GM18498 (cell line): ENCODE results near the gene CYTH2.
"Not testable (repeated sequence)": the region's sequence is repeated elsewhere in the genome, so short reads cannot be mapped to it uniquely, and the experiment has no call there.

ENCODE experiments used
- ATAC-seq: cut with Tn5 transposase; IDR thresholded peaks from one replicate; pipeline ENCODE4 v1.9.1; 2021; ENCODE audit warnings: mild to moderate bottlenecking, moderate library complexity; ENCODE audit not compliant: unreplicated experiment

The CYTH2 gene

DNA sequence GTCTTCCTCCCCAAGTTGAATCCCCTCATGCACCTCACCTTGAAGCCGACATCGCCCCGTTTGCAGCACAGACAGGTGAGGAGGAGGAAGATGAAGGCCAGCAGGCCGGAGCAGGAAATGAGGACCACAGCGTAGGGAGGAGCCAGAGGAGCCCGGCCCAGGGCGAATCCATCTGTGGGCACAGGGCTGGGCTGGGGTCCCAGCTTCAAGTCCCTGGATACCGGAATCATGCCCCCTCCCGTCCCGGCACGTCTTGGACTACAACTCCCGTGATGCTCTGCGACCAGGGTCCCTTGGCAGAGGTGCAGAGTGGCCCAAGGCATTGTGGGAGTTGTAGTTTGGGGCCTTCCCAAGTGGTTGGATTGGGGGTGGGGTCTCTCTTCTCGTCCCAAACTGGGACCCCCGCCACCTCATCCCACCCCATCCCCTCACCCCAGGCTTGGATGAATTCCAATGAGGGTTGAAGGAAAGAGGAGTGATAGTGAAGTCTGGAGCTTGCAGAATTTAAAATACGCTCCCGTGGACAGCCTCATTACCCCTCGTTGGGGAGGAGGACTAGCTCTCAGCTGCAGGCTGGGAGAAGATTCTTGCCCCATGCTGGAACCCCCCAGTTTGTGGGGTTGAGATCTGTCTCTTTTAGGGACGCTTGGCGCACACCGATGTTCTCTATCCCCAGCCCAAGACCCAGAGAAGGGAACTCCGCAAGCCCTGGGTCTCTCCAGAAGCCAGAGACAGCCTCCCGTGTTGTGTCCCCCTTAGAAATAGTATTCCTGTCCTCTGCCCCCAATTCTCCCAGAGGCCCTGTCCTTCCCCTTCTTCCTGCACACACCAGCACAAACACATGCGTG, 41.5 kb downstream of the CYTH2 start:
- ATAC-seq = no peak

DNA sequence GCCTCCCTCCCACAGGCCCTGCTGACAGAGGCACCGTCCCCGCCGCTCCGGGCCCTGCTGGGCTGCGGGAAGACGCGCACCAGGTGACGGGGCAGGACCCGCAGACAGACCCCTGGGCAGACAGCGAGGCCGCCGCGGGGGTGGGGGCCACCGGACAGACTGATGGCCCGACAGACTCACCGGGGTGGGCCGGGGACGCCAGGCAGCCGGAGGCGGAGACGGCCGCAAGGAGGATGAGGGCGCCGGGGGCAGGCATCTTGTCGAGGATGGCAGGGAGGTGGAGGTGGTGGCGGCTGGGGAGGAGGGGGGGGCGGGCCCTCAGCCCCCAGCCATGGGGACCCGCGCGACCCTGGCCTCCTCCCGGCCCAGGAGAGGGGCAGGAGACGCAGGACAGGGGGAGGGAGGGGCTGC, 42.2 kb downstream of the CYTH2 start:
- no peak for ATAC-seq

DNA sequence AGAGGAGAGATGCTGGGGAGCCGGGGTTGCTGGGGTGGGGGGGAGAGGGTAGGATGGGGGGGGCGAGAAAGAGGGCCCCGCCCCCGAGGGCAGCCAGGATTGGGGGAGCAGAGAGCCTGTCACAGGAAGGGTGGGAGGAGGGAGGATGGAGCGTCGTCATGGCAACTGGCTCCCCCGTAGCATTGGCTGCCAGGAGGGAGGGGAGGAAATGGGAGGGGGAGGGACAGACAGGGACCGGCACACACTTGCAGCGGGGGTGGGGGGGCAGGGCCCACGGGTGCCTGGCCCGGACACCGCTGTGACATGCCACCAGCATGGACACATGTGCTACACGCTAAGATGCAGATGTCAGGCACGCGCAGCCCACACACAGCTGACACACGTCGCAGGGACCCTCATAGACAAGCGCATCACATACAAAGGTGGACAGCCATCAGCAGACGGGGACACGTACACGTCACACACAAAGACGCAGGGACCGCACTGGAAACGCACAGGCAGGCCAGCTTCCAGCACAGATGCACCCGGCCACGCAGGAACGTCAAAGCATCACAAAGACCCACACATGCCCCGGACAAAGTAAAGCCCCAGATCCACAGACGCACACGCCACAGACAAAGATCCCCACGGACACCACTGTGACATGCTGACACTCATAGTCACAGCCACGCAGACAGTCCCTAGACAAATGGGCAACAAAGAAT, 42.8 kb downstream of the CYTH2 start, which contains the start of gene LMTK3:
Gene LMTK3 (minus strand): TSS at position 36 of the 704 bp plus-strand sequence. CDS start 259 bp downstream, outside the sequence.
- no peak for ATAC-seq

DNA sequence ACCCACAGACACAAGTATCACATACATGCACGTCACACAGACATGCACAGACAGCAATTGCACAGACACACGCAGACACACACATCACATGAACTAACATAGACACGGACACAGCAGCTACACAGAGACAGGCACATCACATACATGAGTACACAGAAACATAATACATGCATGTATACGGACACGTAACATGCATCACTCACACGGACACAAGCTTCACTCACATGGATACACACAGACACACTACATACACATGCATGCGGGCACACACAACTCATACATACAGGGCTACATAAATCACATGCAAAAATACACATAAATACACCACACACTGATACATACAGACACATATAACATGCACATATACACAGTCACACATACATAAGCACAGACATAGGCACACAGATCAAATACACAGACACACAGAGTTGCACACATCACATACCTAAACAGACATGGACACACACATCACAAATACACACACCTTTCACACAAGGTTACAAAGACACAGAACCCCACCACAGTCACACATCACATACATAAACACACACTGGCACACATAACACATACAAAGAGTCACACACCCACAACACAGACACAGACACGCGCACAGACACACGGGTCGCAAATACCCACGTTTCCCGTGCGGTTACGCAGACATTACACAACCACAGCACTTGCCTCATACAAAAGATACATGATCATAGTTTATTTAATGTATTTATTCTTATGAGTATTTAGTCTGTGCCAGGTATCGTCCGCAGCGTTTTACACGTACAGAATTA, 43.5 kb downstream of the CYTH2 start:
- no peak for ATAC-seq

DNA sequence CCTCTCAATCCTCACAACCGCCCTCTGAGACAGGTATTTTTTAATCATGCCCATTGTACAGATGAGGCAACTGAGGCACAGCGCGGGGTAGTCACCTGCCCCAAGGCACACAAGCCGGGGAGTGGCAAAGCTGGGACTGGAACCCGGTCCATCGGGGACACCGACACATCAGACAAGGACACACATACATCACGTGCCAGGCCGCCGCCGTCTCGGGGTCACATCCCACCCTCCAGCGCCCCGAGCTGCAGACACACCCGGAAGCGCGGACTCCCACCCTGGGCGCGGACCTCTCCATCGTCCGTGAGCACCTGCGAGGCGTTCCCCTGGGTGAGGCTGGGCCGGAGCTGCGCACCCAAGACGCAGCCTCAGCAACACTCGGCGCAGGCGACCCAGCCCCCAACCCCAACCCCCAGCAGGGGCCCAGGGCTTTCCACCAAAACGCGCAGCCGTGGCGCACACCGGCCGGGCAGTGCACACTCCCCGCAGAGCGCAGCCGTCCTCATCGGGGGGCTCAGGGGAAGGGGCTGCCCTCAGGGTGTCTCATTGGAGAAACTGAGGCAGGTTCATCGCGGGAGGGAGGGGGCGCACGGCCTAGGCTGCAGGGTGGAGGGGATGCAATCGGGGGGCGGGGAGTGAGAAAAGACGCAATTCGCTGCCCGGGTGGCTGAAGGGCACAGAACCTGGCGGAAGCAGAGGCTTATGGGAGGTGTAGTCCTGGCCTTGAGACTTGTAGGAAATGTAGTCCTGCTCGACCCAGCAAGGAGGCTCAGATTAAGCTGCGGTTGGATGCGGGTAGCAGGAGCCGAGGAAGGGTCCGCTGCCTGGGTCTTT, 44.3 kb downstream of the CYTH2 start:
- peak; percentile 68 for ATAC-seq

DNA sequence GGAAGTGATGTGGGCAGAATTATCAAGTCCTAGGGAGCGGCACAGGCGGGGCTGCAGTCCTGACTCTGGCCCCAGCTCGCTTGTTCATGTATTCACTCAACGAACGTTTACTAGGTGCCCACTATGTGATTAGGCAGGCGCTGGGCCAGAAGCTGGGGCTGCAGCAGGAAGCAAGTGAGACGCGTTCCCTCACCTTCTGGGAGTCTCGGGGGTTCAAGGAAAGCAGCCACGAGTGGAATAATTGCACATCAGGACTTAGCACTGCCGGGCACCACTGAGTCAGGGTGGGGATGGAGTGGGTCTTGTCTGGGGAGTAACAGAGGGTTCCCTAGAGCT, 44.9 kb downstream of the CYTH2 start:
- no peak for ATAC-seq

DNA sequence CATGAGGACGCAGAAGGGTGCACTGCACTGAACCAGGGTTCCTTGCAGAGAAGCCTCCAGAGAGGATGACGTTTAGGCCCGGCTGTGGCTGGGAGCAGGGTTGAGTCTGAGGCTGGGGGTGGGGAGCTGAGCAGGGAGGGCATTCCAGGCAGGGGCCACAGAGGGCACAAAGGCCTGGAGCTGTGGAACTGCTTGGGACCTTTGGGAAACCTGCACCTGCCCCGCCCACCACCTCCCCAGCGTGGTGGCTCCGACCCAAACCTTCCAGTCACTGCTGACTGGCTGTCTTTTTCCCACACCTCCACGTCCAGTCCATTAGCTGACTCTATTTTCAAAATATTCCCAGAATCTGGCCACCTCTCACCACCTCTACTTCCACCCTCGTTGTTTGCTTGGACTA, 47.4 kb downstream of the CYTH2 start:
- no peak for ATAC-seq

DNA sequence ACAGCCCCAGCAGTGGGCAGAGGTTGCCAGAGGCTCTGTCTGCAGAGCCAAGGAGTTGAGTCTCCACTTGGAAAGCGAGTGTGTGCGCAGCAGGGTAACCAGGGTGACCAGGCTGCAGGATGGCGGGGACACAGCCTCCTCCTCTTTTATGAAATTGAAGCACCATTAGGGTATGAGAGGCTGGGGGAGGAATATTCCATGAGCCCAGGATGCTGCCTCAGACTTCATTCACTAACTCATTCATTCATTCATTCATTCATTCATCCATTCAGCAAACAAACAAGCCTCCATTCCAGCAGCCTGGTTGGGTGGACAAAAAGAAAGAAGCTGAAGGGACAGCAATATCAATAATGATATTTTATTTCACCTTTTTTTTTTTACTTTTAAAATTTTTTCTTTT, 49.0 kb downstream of the CYTH2 start:
- no peak for ATAC-seq

DNA sequence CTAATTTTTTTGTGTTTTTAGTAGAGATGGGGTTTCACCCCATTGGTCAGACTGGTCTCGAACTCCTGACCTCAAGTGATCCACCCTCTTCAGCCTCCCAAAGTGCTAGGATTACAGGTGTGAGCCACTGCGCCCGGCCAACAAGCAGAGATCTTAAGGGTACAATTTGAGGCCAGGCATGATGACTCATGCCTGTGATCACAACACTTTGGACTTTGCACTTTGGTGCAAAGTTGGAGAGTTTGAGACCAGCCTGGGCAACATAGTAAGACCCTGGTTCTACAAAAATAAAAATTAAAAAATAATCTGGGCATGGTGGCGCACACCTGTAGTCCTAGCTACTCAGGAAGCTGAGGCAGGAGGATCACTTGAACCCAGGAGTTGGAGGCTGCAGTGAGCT, 50.3 kb downstream of the CYTH2 start:
- not testable (repeated sequence) for ATAC-seq

DNA sequence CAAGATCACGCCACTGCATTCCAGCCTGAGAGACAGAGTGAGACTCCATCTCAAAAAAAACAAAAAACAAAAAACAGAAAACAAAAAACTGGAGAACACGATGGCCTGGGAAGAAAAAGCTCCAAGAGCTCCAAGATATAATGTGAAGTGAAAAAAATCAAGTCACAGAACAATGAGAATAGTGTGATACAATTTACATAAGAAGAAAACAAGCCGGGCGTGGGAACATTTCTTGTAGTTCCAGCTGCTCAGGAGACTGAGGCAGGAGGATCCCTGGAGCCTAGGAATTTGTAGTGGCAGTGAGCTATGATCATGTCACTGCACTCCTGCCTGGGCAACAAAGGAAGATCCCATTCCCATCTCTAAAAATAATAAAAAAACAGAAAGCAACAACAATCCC, 51.0 kb downstream of the CYTH2 start:
- no peak for ATAC-seq

DNA sequence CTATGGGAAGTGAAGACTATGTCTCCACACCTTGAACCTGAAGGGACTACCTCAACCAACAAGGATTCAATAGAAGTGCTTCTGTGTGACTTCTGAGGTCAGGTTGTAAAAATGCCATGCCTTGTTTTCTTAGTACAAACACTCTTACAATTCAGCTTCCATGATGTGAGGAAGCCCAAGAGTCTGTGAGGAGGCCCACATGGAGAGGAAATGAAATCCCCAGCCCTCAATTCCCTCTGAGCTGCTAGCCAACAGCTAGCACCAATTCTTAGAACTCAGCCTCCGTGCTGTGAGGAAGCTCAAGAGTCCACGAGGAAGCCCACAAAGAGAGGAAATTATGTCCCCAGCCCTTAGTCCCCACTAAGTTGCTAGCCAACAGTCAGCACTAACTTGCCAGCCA, 55.1 kb downstream of the CYTH2 start:
- no peak for ATAC-seq

DNA sequence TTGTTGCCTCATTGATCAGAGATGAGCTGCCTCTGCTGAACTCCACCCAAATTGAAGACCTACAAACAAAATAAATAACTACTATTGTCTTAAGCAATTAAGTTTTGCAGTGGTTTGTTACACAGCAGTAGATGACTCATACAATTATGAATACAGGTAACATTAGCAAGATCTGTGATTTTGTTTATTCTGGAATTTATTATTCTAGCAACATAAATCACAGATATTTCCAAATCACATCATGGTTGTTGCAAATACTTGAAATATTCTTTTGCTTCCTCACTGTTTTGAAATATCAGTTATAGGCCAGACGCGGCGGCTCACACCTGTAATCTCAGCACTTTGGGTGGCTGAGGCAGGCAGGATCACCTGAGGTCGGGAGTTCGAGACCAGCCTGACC, 55.6 kb downstream of the CYTH2 start:
- no peak for ATAC-seq

DNA sequence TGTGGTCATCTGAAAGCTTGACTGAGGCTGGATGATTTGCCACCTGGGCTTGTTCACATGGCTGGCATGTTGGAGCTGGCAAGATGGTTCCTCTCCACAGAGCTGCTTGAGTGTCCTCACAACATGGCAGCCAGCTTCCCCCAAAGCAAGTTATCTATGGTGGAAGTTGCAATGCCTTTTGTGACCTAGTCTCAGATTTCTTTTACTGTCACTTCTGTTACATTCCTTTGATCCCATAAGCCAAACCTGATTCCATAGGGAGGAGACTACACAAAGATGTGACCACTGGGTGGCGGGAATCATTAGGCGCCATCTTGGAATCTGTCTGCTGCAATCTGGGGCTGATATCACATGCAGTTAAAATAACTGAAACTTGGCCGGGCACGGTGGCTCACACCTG, 60.0 kb downstream of the CYTH2 start:
- ATAC-seq = no peak

DNA sequence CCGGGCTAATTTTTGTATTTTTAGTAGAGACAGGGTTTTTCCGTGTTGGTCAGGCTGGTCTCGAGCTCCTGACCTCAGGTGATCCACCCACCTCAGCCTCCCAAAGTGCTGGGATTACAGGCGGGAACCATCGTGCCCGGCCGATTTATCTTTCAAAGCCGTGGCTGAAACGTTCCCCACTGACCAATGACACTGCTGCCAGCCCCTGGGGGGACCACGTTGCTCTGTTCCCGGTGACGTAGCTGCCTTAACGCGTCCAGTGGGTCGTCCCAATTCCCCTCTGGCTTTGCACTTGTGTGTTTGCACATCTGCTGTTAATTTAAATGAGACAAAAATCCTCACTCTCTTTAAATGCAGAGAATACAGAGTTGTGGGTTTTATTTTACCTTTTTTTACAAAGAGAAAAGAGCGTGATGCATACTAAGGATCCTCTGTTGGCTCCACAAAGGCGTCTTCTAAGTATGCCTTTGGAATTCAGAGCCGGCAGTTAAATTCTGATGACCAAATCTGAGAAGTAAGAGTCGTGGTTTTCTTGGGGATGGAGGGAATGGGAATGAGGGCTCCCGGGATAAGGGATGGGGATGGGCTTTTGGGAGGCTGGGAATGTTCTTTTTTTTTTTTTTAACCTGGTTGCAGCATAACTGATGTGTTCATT, 61.0 kb downstream of the CYTH2 start:
- no peak for ATAC-seq

DNA sequence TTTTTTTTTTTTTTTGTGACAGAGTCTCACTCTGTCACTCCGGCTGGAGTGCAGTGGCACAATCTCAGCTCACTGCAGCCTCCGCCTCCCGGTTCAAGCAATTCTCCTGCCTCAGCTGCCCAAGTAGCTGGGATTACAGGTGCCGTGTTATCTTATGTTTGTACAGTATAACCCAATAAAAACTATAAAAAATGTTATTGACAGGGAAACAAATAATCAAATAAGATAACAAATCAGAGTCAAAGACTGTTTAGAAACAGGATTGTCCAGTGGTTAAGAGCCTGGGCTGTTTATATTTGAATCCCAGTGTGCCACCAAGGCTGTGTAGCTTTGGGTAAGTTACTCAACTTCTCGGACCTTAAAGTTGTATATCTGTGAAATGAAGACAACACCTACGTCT, 61.6 kb downstream of the CYTH2 start:
- ATAC-seq = no peak
